SH-SY5Y (cell line): ENCODE data around the gene PODNL1.

Experiments used
- GATA2 ChIP-seq: IDR thresholded peaks from 2 replicates; pipeline ENCODE4 v1.6.1; 2011; ENCODE audit warnings: mild to moderate bottlenecking, low read depth, low read length
- GATA3 ChIP-seq: IDR thresholded peaks from 2 replicates; pipeline ENCODE4 v1.6.1; 2011; ENCODE audit warnings: low read depth, mild to moderate bottlenecking, low read length, moderate library complexity

The PODNL1 gene

DNA sequence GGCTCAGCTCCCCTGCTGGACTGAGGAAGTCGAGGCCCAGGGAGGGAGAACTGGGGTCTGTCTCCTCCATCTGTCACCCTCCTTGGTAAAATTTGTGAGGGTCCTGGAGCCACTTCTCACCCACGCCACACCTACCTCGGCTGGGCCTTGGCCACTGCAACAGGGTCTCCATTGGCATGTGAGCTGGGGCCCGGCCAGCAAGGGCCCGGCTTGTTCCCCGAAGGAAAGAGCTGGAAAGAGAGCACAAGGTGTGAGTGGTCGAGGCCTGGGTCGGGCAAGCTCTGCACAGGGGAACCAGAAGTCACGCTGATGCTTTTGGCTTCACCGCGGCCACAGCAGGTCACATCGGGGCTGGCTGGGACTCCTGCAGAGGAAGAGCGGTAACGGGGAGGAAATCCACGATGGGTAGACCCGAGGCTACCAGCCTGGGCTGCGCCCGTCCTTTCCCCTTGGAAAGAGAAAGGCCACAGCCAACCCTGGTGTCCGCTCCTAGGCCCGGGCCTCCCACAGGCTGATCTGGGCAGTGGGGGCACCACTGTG, 52.3 kb downstream of the PODNL1 start:
- TF ChIP-seq GATA2 (no peak), GATA3 (no peak)

DNA sequence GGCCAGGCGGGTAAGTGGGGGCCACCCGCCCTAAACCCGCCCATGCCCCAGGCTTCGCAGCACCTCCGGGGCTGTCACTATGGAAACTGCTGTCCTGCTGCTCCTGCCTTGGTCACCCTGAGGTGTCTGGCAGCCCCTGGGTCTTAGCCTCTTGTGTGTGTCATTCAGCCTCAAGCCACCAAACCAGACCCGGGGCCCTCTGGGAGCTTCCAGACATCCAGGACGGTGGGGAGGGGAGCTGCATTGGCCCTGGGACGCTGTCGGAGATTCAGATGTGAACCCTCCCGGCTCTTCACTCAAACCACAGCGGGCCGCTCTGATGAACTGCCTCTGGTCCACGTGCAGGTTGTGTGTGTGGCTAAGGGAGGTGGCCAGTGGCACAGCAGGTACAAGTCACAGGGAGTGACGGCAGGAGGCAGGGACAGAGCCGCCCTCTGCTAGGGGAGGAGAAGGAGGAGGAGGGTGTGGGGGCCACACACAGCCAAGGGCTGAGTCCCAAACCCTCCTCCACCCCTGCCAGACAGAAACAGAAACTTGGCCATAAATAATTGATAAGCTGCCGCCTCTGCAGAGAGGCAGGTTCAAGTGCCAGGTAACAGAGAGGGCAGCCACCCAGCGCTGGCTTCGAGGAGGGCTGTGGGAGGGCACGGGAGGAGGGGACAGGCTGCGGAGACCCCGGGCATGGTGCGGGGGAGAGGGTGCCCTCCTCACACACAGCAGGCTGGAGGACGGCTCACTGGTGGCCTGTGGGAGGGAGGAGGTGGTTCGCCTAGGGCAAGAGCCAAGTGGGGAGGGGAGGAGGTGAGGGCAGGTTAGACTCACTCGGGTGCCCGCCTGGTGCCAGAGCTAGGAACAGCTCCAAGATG, 53.3 kb downstream of the PODNL1 start:
- TF ChIP-seq GATA3 (no peak), GATA2 (no peak)

GRCh38 chr19:13883516-13884064, 54.6 kb downstream of the PODNL1 start:
- TF ChIP-seq GATA2 (no peak), GATA3 (no peak)

DNA sequence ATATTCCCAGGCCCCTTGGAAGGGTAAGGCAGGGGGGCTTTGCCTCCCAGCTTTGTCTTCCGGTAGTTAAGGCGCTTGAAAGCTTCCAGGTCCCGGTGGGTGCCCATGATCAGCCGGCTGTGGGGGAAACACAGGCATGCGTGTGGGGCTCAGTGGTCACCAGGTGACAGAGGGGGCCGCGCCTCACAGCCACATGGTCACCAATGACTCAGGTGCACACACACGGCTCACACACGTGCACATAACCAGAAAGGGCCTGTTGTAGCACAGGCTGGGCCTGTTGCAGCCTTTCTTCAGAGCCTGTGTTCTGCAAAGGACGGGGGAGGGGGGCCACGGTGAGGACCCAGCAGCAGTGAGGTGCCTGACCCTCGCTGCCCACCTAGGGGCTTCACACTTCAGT, 55.4 kb downstream of the PODNL1 start:
- TF ChIP-seq GATA3 (no peak), GATA2 (no peak)

DNA sequence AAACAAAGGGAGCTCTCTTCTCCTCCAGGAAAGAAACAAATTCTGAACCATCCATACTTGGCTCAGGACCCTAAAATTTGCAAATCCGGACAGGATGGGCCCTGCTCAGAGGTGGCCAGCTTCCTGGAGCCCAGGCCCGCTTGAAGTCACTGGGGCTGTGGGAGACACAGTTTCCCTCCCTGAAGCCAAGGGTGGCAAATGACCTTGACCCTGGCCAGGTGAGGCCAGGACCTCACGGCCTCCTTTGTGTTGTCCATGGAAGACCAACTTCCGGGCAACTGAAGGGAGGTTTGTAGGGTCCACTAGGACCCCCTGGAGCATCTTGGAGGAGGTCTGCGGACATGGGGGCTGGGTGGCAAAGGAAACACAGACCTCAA, 55.8 kb downstream of the PODNL1 start:
- no peak for TF ChIP-seq GATA2
- no peak for TF ChIP-seq GATA3

DNA sequence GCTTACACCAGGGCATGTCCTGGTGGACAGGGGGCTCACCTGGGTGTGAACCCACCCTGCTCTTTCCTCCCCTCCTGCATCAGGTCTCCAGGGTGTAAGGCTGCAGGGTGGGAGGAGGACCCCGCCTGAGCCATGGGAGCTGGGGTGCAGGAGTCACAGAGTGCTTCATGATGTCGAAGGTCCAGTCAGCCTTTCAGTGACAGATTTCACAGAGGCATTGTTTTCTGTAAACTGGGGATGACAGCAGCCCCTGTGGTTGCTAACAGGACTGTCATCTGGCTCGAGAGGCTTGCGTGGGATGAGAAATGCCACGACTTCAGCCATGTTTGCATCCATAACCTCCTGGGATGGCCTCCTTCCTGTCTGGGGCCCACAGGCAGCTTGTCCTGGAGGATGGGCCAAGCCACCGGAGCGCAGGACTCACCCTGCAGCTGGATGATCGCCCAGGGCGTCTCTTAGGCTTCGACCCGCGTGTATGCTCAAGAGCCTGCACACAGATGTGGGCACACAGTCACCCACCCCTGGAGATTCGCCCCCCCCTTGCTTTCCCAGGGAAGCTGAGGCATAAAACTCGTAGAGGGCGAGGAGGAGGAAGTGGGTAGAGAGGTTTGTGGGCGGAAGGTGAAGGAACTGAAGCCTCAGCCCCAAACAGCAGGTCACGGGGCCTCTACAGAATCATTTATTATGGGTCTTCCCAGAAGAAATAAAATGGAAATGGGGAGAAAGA, 56.4 kb downstream of the PODNL1 start:
- TF ChIP-seq GATA3 (no peak), GATA2 (no peak)

DNA sequence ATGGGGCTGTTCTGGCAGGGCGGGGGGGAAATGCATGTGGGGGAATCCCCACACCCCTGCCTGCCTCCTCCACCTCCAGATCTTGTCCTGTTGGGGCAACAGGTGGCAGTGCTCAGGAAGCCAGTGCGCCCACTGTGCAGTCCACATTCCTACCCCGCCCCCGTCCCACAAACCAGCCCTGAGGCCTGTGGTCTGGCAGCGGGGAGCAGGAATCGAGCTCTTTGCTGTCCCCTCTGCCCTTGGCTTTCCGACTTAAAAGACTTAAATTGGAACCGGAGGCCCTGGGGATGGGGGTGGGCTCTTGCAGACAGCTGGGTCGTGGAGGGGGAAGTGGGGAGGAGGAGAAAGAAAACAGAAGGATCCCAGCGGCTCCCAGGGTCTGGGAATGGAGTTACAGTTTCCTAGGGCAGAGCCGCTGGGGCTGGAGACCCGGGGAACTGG, 56.9 kb downstream of the PODNL1 start:
- TF ChIP-seq GATA3 (no peak), GATA2 (no peak)
